NK-92 treated with Interleukin-12 subunit alpha and Interleukin-12 subunit beta, amount 100 ng/mL, for 24 hours (cell line): ENCODE measurements around the gene SAMD10.
"Not testable (repeated sequence)": the region's sequence is repeated elsewhere in the genome, so short reads cannot be mapped to it uniquely, and the experiment has no call there.

Experiments used
- DNase-seq: peaks from one replicate; lab custom pipeline; 2025; lab: John Stamatoyannopoulos, UW

SAMD10 gene

DNA sequence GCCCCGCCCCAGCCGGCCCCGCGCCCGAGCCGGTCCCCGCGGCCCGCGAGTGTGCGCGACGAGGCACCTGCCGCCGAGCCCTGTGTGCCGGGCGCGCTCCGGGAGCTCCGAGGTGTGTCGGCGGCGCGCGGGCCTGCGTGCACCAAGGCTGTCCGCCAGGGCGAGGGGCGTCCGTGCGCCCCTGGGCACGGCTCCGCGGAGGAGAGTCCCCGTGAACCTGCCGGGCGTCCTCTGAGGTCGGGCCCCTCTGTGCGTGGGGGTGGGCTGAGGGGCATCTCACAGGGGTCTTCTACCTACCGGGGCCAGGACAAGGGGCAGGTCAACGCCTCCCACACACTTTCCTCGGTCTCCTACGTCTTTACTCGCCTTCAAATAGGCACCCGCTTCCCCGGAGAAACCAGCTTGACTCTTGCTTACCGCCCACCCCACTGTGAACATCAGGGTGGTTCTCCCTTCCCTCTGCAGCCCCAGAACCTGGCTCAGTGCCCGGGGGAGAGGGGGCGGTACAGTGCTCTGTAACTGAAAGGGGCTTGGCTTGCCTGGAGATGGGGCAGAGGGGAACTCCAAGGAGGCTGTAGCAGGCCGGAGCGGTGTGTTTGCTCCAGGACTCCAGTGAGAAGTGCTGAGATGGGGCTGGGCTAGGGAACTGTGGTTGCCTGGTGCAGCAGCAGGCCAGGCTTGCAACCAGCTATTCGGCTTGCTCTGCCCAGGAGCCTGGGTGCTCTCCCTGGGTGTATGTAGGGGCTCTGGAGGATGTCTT, at the start of gene SAMD10:
TSS of gene SAMD10 (minus strand) at position 86 of the 760 bp plus-strand sequence. CDS start 175 bp downstream, outside the sequence.
- DNase-seq: no peak

DNA sequence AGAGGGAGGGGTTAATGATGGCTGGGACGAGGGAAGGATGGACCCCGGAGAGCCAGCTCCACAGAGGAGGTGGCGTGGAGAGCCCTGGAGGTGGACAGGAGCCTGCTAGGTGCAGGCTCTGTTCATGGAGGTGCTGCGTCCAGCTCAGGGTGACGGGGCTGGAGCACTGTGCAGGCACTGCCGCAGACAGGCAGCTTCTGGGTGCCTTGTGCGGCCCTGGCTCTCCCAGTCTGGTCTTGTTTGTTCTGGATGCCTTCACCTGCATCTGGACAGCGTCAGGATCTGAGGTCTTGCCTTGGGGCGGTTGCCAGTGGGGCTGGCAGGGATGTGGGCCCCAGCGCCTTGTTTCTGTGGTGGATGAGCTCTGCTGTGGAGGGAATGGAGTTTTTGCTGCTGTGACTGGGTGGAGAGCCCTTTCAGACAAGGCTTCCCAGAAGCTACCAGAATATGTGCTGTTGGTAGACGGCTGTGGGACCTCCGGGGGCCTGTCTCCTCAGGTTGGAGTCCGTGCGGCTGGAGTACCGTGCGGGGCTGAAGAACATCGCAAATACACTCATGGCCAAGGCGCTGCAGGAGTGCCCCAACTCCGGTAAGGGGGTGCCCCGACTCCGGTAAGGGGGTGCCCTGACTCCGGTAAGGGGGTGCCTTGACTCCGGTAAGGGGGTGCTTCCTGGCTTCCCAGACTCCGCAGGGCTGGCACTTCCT, 48.7 kb upstream of the SAMD10 start:
- DNase-seq: no peak

DNA sequence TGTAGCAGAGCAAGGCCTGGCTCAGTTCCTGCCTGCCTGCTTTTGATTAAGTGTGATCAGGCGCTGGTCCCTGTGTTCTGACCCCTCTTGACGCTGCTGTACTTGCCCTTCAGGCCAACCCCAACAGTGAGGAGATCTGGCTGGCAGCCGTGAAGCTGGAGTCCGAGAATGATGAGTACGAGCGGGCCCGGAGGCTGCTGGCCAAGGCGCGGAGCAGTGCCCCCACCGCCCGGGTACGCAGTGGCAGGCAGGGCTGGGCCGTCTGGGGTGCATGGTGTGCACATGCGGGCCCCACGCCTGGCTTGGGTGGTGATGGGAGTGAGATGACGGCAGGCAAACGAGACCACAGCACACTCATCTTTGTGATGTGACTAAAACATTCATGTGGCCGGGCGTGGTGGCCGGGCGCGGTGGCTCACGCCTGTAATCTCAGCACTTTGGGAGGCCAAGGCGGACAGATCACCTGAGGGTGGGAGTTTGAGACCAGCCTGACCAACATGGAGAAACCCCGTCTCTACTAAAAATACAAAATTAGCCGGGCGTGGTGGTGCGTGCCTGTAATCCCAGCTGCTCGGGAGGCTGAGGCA, 46.5 kb upstream of the SAMD10 start:
- DNase-seq: no peak

GRCh38 chr20:64025101-64025825, 45.8 kb upstream of the SAMD10 start:
- DNase-seq: no peak

- DNase-seq: no peak
These were observed 44.9 kb upstream of the SAMD10 start for GRCh38 chr20:64024141-64024990.

- DNase-seq: no peak
These were observed 44.1 kb upstream of the SAMD10 start for GRCh38 chr20:64023361-64024140.

- no peak for DNase-seq
These were observed 43.4 kb upstream of the SAMD10 start for GRCh38 chr20:64022671-64023360.

DNA sequence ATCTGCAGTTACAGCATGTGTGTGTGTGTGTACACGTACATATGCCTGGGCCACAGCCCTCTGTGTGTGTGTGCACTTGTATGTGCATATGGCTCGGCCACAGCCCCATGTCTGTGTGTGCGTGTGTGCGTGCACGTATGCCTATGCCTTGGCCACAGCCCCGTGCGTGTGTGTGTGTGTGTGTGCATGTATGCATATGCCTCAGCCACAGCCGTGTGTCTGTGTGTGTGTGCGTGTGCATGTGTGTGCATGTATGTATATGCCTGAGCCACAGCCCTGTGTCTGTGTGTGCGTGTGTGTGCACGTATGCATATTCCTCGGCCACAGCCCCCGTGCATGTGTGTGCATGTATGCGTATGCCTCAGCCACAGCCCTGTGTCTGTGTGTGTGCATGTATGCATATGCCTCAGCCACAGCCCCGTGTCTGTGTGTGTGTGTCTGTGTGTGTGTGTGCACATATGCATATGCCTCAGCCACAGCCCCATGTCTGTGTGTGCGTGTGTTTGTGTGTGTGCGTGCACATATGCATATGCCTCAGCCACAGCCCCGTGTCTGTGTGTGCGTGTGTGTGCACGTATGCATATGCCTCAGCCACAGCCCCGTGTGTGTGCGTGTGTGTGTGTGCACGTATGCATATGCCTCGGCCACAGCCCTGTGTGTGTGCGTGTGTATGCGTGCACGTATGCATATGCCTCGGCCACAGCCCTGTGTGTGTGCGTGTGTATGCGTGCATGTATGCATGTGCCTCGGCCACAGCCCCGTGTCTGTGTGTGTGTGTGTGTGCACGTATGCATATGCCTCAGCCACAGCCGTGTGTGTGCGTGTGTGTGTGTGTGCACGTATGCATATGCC, 41.9 kb upstream of the SAMD10 start:
- DNase-seq: no peak

DNA sequence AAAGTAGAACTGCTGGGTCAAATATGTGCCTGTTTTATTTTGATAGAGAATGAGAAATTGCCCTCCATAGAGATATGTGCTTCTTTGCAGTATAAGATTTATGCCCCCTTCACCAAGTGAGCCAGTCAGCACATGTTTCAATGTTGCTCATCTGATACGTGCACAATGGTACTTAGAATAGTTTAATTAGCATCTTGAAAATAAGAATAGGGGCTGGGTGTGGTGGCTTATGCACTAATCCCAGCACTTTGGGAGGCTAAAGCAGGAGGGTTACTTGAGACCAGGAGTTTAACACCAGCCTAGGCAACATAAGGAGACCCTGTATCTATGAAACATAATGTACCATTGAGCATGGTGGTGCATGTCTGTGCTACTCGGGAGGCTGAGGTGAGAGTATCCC, 36.2 kb upstream of the SAMD10 start:
- no peak for DNase-seq

DNA sequence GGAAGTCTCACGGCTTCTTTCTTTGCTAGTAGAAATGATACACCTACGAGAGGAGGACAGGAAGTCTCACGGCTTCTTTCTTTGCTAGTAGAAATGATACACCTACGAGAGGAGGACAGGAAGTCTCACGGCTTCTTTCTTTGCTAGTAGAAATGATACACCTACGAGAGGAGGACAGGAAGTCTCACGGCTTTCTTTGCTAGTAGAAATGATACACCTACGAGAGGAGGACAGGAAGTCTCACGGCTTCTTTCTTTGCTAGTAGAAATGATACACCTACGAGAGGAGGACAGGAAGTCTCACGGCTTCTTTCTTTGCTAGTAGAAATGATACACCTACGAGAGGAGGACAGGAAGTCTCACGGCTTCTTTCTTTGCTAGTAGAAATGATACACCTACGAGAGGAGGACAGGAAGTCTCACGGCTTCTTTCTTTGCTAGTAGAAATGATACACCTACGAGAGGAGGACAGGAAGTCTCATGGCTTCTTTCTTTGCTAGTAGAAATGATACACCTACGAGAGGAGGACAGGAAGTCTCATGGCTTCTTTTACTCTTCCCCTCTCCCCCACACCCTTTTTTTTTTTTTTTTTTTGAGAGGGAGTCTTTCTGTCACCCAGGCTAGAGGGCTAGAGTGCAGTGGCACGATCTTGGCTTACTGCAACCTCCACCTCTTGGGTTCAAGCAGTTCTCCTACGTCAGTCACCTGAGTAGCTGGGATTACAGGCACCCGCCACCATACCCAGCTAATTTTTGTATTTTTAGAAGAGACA, 33.1 kb upstream of the SAMD10 start:
- DNase-seq: not testable (repeated sequence)

- DNase-seq: no peak
These were observed 31.9 kb upstream of the SAMD10 start for GRCh38 chr20:64011366-64011779.

- DNase-seq: no peak
These were observed 31.3 kb upstream of the SAMD10 start for GRCh38 chr20:64010711-64011237.

GRCh38 chr20:64009811-64010387, 30.5 kb upstream of the SAMD10 start:
- no peak for DNase-seq

GRCh38 chr20:64006902-64007301, 27.5 kb upstream of the SAMD10 start:
- DNase-seq: no peak

DNA sequence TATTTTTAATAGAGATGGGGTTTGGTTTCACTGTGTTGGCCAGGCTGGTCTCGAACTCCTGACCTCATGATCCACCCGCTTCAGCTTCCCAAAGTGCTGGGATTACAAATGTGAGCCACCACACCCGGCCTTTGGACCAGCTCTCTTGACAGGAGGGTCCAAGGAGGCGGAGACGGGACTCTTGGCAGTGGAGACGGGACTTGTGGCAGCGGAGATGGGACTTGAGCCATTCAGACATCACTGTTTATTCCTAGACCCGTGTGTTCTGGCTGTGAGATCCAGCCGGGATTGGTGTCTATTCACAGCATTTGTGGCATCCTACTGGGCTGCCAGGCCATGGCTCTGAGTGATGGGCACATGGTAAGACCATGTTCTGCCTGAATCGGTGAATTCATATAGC, 27.0 kb upstream of the SAMD10 start:
- no peak for DNase-seq

DNA sequence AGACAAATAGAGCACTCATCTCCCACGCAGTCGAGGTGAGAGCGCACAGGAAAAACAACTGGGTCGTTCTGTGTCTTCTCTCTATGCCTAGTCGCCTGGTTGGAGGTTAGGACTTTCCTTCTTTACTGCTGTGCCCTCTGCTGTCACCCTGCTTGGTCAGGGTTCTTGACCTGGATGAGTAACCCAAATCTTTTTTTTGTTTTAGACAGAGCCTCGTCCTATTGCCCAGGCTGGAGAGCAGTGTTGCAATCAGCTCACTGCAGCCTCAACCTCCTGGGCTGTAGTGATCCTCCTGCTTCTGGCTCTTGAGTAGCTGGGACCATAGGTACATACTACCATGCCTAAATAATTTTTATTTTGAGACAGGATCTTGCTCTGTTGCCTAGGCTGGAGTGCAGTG, 26.0 kb upstream of the SAMD10 start:
- no peak for DNase-seq

GRCh38 chr20:64003960-64004725, 24.7 kb upstream of the SAMD10 start:
- DNase-seq: no peak
